B cell (primary cell): ENCODE measurements around the gene HSPB7.

Source experiments
- EZH2 ChIP-seq: IDR thresholded peaks from 2 replicates; pipeline ENCODE4 v1.6.1; 2012; ENCODE audit warnings: borderline replicate concordance, low read depth, mild to moderate bottlenecking, moderate library complexity, low read length; ENCODE audit not compliant: insufficient read depth, poor library complexity, severe bottlenecking
- TF ChIP-seq, protein P1 (sequence below): fragments of 200-600 bp; IDR thresholded peaks from one replicate; pipeline ENCODE4 v1.8.0; 2022; ENCODE audit warnings: antibody characterized with exemption, mild to moderate bottlenecking

DNA sequence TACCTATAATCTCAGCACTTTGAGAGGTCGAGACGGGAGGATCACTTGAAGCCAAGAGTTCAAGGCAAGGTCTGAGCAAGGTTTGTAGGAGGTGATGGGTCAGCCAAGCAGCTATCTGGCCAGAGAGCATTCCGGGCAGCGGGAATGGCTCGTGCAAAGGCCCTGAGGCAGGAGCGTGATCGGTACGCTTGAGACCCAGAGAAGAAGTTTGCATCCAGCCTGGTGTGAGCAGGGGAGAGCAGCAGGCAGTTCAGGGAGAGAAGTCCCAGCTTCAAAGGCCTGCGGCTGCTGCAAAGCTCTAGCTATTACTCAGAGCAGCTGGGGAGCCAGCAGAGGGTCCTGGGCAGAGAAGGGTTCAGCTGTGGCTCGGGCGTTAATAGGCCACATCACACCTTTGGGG lies 18.9 kb downstream of the HSPB7 start:
- TF ChIP-seq, protein P1, sequence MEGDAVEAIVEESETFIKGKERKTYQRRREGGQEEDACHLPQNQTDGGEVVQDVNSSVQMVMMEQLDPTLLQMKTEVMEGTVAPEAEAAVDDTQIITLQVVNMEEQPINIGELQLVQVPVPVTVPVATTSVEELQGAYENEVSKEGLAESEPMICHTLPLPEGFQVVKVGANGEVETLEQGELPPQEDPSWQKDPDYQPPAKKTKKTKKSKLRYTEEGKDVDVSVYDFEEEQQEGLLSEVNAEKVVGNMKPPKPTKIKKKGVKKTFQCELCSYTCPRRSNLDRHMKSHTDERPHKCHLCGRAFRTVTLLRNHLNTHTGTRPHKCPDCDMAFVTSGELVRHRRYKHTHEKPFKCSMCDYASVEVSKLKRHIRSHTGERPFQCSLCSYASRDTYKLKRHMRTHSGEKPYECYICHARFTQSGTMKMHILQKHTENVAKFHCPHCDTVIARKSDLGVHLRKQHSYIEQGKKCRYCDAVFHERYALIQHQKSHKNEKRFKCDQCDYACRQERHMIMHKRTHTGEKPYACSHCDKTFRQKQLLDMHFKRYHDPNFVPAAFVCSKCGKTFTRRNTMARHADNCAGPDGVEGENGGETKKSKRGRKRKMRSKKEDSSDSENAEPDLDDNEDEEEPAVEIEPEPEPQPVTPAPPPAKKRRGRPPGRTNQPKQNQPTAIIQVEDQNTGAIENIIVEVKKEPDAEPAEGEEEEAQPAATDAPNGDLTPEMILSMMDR, result no peak
- TF ChIP-seq EZH2, result no peak
